ENCODE measurements around the gene DLEC1. TPM values are rescaled to one million over a fixed set of nuclear protein-coding genes. Genes with fewer than 3 reads are reported as not detected.
A peak's percentile ranks its signal among the peaks of the same experiment; 100 is the strongest.

The DLEC1 gene
- total RNA-seq, 1 donor from 2014 or later, result under 0.01 TPM

DNA sequence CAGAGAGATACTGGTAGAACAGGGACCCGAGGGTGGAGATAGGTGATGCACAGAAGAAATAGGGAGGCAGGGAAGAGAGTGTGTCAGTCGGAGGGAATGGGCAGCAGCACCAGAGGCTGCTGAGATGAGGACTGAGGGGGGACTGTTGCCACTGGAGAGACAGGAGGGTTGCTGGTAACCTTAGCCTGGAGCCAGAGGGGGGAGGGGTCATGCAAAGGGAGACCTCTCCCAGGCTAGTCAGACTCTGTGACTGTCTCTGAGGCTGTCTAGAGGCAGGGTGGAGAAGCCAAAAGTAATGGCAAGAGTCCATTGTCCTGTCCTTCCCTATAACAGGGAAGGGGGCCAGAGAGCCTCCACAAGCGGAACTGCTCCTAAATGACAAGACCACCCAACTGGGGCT is 2.1 kb upstream of the DLEC1 start:
- H3K27ac ChIP-seq (ENCODE audit: low read depth, low read length), result no peak overlapping the region
- H3K4me1 ChIP-seq (ENCODE audit: control insufficient read depth in 3 of 3, insufficient read depth in 3 of 3, low read length in 3 of 3), result peaks cover 8 to 16% (median 8%) of the 10 kb centered on the region in 3 donors
- H3K4me3 ChIP-seq (ENCODE audit: low read length in 3 of 3), result no peak overlapping the region
- no peak overlapping the region for H3K9ac ChIP-seq (ENCODE audit: low read depth in 1 of 3, low read length in 3 of 3)
- H3K27me3 ChIP-seq (ENCODE audit: control insufficient read depth in 3 of 3, insufficient read depth in 3 of 3, low read length in 3 of 3), result peaks cover 14 to 32% (median 29%) of the 10 kb centered on the region in 3 donors
- no peaks in the 10 kb centered on the region for H3K9me3 ChIP-seq (ENCODE audit: control insufficient read depth in 3 of 3, low read length in 3 of 3)
- no peaks in the 10 kb centered on the region for H3K36me3 ChIP-seq (ENCODE audit: control insufficient read depth in 3 of 3, insufficient read depth in 3 of 3, low read length in 3 of 3)

DNA sequence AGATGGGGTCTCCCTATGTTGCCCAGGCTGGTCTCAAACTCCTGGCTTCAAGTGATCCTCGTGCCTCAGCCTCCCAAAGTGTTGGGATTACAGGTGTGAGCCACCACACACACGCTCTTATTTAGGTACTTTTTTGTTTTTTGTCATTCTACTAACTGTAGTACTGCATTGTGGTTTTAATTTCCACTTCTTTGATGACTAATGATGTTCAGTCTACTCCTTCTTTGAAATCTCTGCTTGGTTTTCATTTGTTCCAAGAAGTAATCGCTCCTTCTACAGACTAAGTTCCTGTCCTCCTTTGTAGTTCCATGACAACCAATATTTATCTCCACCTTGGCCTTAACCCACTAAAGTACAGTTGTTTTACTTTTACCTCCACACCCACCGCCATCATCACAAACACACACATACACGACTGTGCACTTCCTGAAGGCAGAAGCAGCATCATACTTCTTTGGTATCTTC is 529 bp upstream of the DLEC1 start:
- no peak overlapping the region for H3K27ac ChIP-seq (ENCODE audit: low read depth, low read length)
- H3K27me3 ChIP-seq (ENCODE audit: control insufficient read depth in 3 of 3, insufficient read depth in 3 of 3, low read length in 3 of 3), result peaks cover 14 to 26% (median 25%) of the 10 kb centered on the region in 3 donors
- no peaks in the 10 kb centered on the region for H3K9me3 ChIP-seq (ENCODE audit: control insufficient read depth in 3 of 3, low read length in 3 of 3)
- H3K4me3 ChIP-seq (ENCODE audit: low read length in 3 of 3), result peak overlapping the region; percentile 70 to 77 (median 73)
- peaks cover 8 to 16% (median 8%) of the 10 kb centered on the region in 3 donors for H3K4me1 ChIP-seq (ENCODE audit: control insufficient read depth in 3 of 3, insufficient read depth in 3 of 3, low read length in 3 of 3)
- no peaks in the 10 kb centered on the region for H3K36me3 ChIP-seq (ENCODE audit: control insufficient read depth in 3 of 3, insufficient read depth in 3 of 3, low read length in 3 of 3)
- H3K9ac ChIP-seq (ENCODE audit: low read depth in 1 of 3, low read length in 3 of 3), result no peak overlapping the region

DNA sequence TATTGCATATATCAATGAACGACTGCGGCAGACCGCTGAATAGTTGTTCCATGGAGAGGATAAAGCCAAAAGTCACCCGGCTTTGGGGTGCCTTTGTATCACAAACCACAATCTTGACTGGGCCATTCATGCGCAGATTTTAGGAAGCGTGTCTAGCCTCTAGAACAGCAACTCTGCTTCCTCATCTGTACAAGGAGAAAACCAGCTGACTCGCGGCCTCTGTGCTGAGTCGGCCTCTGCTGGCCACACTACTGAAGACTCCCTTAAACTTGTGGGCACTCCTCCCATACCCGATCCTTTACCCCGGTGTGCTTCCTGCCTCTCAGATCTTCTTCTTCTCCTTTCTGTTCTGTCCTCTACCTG is 872 bp downstream of the DLEC1 start:
- Histone ChIP-seq H3K9ac (ENCODE audit: low read depth in 1 of 3, low read length in 3 of 3) (peak overlapping the region in 2 of 3 donors; percentile 10 to 68), H3K27ac (ENCODE audit: low read depth, low read length) (no peak overlapping the region), H3K4me3 (ENCODE audit: low read length in 3 of 3) (peak overlapping the region; percentile 70 to 77 (median 73)), H3K27me3 (ENCODE audit: control insufficient read depth in 3 of 3, insufficient read depth in 3 of 3, low read length in 3 of 3) (peaks cover 14 to 26% (median 25%) of the 10 kb centered on the region in 3 donors), H3K4me1 (ENCODE audit: control insufficient read depth in 3 of 3, insufficient read depth in 3 of 3, low read length in 3 of 3) (peaks cover 8 to 16% (median 8%) of the 10 kb centered on the region in 3 donors), H3K36me3 (ENCODE audit: control insufficient read depth in 3 of 3, insufficient read depth in 3 of 3, low read length in 3 of 3) (no peaks in the 10 kb centered on the region), H3K9me3 (ENCODE audit: control insufficient read depth in 3 of 3, low read length in 3 of 3) (no peaks in the 10 kb centered on the region)

DNA sequence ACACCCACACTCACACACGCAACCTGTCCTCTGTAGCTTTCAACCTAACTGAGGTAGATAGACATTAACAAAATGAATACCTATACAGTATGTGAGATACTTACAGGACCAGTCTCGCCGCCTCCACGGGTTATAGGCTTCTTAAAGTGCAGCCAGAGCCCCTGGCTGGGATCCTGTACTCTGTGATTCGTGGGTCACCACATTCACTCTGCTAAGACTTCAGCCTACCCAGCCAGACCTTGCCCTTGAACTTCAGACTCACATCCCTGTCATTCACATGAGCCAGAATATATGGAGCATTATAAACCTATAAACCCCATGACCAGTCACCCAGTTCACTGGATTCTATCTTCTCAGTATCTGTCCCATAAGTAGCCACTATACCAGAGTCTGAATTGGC is 1.4 kb downstream of the DLEC1 start:
- Histone ChIP-seq H3K27ac (ENCODE audit: low read depth, low read length) (no peak overlapping the region), H3K27me3 (ENCODE audit: control insufficient read depth in 3 of 3, insufficient read depth in 3 of 3, low read length in 3 of 3) (peaks cover 14 to 26% (median 25%) of the 10 kb centered on the region in 3 donors)

DNA sequence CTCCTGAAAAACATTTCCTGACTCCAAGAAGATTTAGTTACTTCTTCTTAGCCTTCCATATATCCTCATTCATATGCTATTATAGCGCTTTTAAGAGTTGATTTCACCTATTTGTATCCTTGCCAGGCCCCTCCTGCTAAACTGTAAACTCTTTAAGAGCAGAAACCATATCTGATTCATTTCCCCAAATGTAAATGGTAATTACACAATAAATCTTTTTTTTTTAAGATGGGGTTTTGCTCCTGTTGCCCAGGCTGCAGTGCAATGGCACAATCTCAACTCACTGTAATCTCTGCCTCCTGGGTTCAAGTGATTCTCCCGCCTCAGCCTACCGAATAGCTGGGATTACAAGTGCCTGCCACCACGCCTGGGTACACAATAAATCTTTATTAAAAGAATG is 4.5 kb downstream of the DLEC1 start:
- H3K36me3 ChIP-seq (ENCODE audit: control insufficient read depth in 3 of 3, insufficient read depth in 3 of 3, low read length in 3 of 3), result no peaks in the 10 kb centered on the region
- H3K9ac ChIP-seq (ENCODE audit: low read depth in 1 of 3, low read length in 3 of 3), result no peak overlapping the region
- no peak overlapping the region for H3K4me3 ChIP-seq (ENCODE audit: low read length in 3 of 3)
- peaks cover 7 to 17% (median 17%) of the 10 kb centered on the region in 3 donors for H3K27me3 ChIP-seq (ENCODE audit: control insufficient read depth in 3 of 3, insufficient read depth in 3 of 3, low read length in 3 of 3)
- no peaks in the 10 kb centered on the region for H3K9me3 ChIP-seq (ENCODE audit: control insufficient read depth in 3 of 3, low read length in 3 of 3)
- peaks cover 8 to 16% (median 8%) of the 10 kb centered on the region in 3 donors for H3K4me1 ChIP-seq (ENCODE audit: control insufficient read depth in 3 of 3, insufficient read depth in 3 of 3, low read length in 3 of 3)
- H3K27ac ChIP-seq (ENCODE audit: low read depth, low read length), result no peak overlapping the region

More for the DNA sequence above, 1.4 kb downstream of the DLEC1 start:
- Histone ChIP-seq H3K4me1 (ENCODE audit: control insufficient read depth in 3 of 3, insufficient read depth in 3 of 3, low read length in 3 of 3) (peaks cover 8 to 16% (median 8%) of the 10 kb centered on the region in 3 donors), H3K36me3 (ENCODE audit: control insufficient read depth in 3 of 3, insufficient read depth in 3 of 3, low read length in 3 of 3) (no peaks in the 10 kb centered on the region), H3K9ac (ENCODE audit: low read depth in 1 of 3, low read length in 3 of 3) (no peak overlapping the region), H3K4me3 (ENCODE audit: low read length in 3 of 3) (no peak overlapping the region), H3K9me3 (ENCODE audit: control insufficient read depth in 3 of 3, low read length in 3 of 3) (no peaks in the 10 kb centered on the region)

DNA sequence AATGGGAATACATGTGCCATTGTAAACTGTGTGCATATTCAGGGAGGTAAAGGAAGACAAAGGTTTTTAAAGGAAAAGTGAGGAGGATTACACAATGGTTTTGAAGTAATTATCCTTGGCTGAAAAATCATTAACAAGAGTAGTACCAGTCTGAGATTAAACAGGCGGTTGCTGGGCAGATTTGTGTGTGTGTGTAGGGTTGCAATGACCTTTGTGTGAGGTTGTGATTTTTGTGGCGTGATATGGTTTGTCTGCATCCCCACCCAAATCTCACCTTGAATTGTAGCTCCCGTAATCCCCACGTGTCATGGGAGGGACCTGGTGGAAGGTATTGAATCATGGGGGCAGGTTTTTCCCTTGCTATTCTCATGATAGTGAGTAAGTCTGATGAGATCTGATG is 7.0 kb downstream of the DLEC1 start:
- Histone ChIP-seq H3K9me3 (ENCODE audit: control insufficient read depth in 3 of 3, low read length in 3 of 3) (no peaks in the 10 kb centered on the region), H3K4me3 (ENCODE audit: low read length in 3 of 3) (no peak overlapping the region), H3K9ac (ENCODE audit: low read depth in 1 of 3, low read length in 3 of 3) (no peak overlapping the region), H3K36me3 (ENCODE audit: control insufficient read depth in 3 of 3, insufficient read depth in 3 of 3, low read length in 3 of 3) (no peaks in the 10 kb centered on the region), H3K4me1 (ENCODE audit: control insufficient read depth in 3 of 3, insufficient read depth in 3 of 3, low read length in 3 of 3) (no peaks in the 10 kb centered on the region), H3K27ac (ENCODE audit: low read depth, low read length) (no peak overlapping the region), H3K27me3 (ENCODE audit: control insufficient read depth in 3 of 3, insufficient read depth in 3 of 3, low read length in 3 of 3) (no peaks in the 10 kb centered on the region)

DNA sequence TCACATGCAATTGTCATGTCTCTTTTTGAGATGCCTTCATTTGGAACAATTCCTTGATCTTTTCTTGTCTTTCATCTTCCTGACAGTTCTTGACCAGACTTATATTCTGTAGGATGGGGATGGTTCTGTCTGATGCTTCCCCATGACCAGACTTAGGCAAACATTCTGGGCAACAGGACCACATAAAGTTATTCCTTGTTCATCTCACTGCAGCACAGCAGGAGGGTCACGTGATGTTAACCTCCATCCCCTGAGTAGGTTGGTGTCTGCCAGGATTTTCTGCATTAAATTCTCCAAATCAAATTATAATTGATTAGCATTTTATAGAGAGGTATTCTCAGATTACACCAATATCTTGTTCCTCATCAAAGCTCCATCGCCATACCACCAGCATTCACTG is 7.8 kb downstream of the DLEC1 start:
- Histone ChIP-seq H3K27ac (ENCODE audit: low read depth, low read length) (no peak overlapping the region), H3K9ac (ENCODE audit: low read depth in 1 of 3, low read length in 3 of 3) (no peak overlapping the region), H3K9me3 (ENCODE audit: control insufficient read depth in 3 of 3, low read length in 3 of 3) (no peaks in the 10 kb centered on the region), H3K36me3 (ENCODE audit: control insufficient read depth in 3 of 3, insufficient read depth in 3 of 3, low read length in 3 of 3) (no peaks in the 10 kb centered on the region), H3K4me1 (ENCODE audit: control insufficient read depth in 3 of 3, insufficient read depth in 3 of 3, low read length in 3 of 3) (no peaks in the 10 kb centered on the region), H3K4me3 (ENCODE audit: low read length in 3 of 3) (no peak overlapping the region), H3K27me3 (ENCODE audit: control insufficient read depth in 3 of 3, insufficient read depth in 3 of 3, low read length in 3 of 3) (peaks cover 0 to 3% (median 0%) of the 10 kb centered on the region in 3 donors)

DNA sequence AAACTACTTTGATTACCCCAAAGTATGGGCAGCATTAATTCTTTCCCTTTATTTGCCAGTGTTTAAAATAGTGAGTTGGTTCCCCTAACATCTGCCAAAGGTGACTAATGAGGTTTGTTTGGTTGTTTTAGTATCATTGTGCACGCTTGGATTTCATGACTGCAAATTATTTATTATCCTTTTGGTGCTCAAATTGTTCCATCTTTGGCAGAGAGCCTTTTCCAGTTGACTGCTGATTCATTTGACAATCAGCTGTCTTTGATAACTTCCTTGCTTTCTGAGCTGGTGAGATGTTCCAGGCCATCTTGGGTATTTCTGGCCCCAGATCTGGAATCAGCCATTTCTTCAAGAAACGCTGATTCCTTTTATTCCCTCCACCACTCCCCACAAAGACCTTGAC is 8.9 kb downstream of the DLEC1 start:
- Histone ChIP-seq H3K27me3 (ENCODE audit: control insufficient read depth in 3 of 3, insufficient read depth in 3 of 3, low read length in 3 of 3) (peaks cover 0 to 3% (median 0%) of the 10 kb centered on the region in 3 donors), H3K4me1 (ENCODE audit: control insufficient read depth in 3 of 3, insufficient read depth in 3 of 3, low read length in 3 of 3) (no peaks in the 10 kb centered on the region), H3K4me3 (ENCODE audit: low read length in 3 of 3) (no peak overlapping the region), H3K36me3 (ENCODE audit: control insufficient read depth in 3 of 3, insufficient read depth in 3 of 3, low read length in 3 of 3) (no peaks in the 10 kb centered on the region), H3K9ac (ENCODE audit: low read depth in 1 of 3, low read length in 3 of 3) (no peak overlapping the region), H3K27ac (ENCODE audit: low read depth, low read length) (no peak overlapping the region), H3K9me3 (ENCODE audit: control insufficient read depth in 3 of 3, low read length in 3 of 3) (no peaks in the 10 kb centered on the region)

DNA sequence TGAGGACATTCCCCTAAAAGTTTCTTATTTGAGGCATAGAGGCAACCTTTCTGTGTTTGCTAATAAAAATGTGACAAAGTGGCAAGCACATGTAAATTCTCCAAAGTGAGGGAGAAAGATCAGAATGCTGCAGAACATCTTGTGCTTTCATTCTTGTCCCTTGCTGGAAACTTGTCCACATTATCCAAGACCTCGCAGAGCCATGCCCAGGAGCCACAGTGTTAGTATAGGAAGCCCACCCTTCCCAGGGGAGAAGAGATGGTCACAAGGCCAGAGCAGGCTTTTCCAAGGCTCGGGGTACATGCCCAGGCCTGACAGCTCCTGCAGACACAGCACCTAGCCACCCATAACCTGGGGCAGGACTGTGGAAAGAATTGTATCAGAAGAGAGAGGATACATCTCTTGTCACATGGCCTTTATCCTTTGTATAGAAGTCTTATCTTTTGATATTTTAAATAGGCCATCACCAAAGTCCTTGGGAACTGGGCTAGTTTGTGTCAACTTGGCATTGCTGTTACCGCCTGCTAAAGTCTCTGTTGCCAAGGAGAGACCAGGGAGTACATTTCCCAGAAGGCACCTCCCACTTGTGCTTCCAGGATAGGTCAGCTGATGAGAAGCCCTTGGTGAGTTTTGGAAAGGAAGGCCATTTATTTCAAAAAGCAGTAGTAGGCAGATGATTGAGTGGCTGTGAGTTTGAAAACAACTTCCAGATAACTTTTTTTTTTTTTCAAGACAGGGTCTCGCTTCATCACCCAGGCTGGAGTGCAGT is 10.5 kb downstream of the DLEC1 start:
- H3K9ac ChIP-seq (ENCODE audit: low read depth in 1 of 3, low read length in 3 of 3), result no peak overlapping the region
- no peak overlapping the region for H3K27ac ChIP-seq (ENCODE audit: low read depth, low read length)
- peaks cover 0 to 3% (median 0%) of the 10 kb centered on the region in 3 donors for H3K27me3 ChIP-seq (ENCODE audit: control insufficient read depth in 3 of 3, insufficient read depth in 3 of 3, low read length in 3 of 3)
- H3K4me1 ChIP-seq (ENCODE audit: control insufficient read depth in 3 of 3, insufficient read depth in 3 of 3, low read length in 3 of 3), result no peaks in the 10 kb centered on the region
- no peak overlapping the region for H3K4me3 ChIP-seq (ENCODE audit: low read length in 3 of 3)
- H3K36me3 ChIP-seq (ENCODE audit: control insufficient read depth in 3 of 3, insufficient read depth in 3 of 3, low read length in 3 of 3), result no peaks in the 10 kb centered on the region
- no peaks in the 10 kb centered on the region for H3K9me3 ChIP-seq (ENCODE audit: control insufficient read depth in 3 of 3, low read length in 3 of 3)

DNA sequence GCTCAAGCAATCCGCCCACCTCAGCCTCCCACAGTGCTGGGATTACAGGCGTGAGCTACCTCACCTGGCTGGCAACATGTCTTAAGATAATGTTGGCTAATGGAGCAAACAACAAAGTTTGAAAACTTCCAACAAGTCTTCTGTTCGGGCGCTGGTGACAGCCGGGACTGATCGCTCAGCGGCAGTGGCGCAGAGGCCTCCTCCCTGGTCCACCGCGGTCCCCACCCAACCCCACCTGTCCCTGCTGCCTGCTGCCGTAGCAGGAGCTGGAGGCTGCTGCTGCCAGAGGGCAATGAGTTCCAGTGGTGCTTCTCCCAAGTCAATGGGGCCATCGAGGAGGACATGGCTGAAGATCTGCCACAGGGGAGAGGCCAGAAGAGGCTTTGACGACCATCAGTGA is 12.1 kb downstream of the DLEC1 start:
- Histone ChIP-seq H3K36me3 (ENCODE audit: control insufficient read depth in 3 of 3, insufficient read depth in 3 of 3, low read length in 3 of 3) (no peaks in the 10 kb centered on the region), H3K4me1 (ENCODE audit: control insufficient read depth in 3 of 3, insufficient read depth in 3 of 3, low read length in 3 of 3) (no peaks in the 10 kb centered on the region), H3K27me3 (ENCODE audit: control insufficient read depth in 3 of 3, insufficient read depth in 3 of 3, low read length in 3 of 3) (peaks cover 0 to 3% (median 0%) of the 10 kb centered on the region in 3 donors), H3K27ac (ENCODE audit: low read depth, low read length) (no peak overlapping the region), H3K9ac (ENCODE audit: low read depth in 1 of 3, low read length in 3 of 3) (no peak overlapping the region), H3K9me3 (ENCODE audit: control insufficient read depth in 3 of 3, low read length in 3 of 3) (no peaks in the 10 kb centered on the region), H3K4me3 (ENCODE audit: low read length in 3 of 3) (no peak overlapping the region)
